MCF 10A (cell line): Measurements from ENCODE around the gene HRK. TPM values are rescaled to one million over a fixed set of nuclear protein-coding genes. Genes with fewer than 3 reads are reported as not detected.

ENCODE experiments used
- BruUV-seq: library from RNA; stranded (reverse); fragments of 400-500 nt; replicated peaks from 2 replicates; lab custom pipeline; 2021; lab: Mats Ljungman, UMichigan
- CTCF ChIA-PET: fragments of 300-600 bp; sonication (Branson Sonifier 250); formaldehyde crosslinking; extraction: SDS; loops from one replicate; lab custom pipeline; 2021; ENCODE audit warnings: antibody characterized with exemption, inconsistent platforms; lab: Yijun Ruan, JAX
- POLR2A ChIA-PET: fragments of 300-600, 350-650 bp; sonication (Branson Sonifier 250); formaldehyde crosslinking; extraction: SDS; loops from one replicate; lab custom pipeline; 2020; ENCODE audit warnings: antibody characterized with exemption, inconsistent platforms; lab: Yijun Ruan, JAX
- DNase-seq: peaks from one replicate; pipeline ENCODE4 v3.0.0-alpha.2; 2018; ENCODE audit not compliant: unreplicated experiment
- H3K27ac Mint-ChIP-seq: one replicate; pipeline ENCODE4 v1.8.0; 2022; ENCODE audit warnings: mild to moderate bottlenecking, low read depth, mixed read lengths; ENCODE audit not compliant: unreplicated experiment
- H3K27me3 Mint-ChIP-seq: one replicate; pipeline ENCODE4 v1.8.0; 2022; ENCODE audit warnings: mixed read lengths; ENCODE audit not compliant: insufficient read depth, unreplicated experiment
- H3K36me3 Mint-ChIP-seq: one replicate; pipeline ENCODE4 v1.8.0; 2022; ENCODE audit warnings: mild to moderate bottlenecking, moderate library complexity, mixed read lengths; ENCODE audit not compliant: insufficient read depth, unreplicated experiment
- H3K4me1 Mint-ChIP-seq: one replicate; pipeline ENCODE4 v1.8.0; 2022; ENCODE audit warnings: mixed read lengths; ENCODE audit not compliant: insufficient read depth, unreplicated experiment
- H3K4me3 Mint-ChIP-seq: one replicate; pipeline ENCODE4 v1.8.0; 2022; ENCODE audit warnings: mild to moderate bottlenecking, moderate library complexity, mixed read lengths; ENCODE audit not compliant: unreplicated experiment
- H3K9me3 Mint-ChIP-seq: one replicate; pipeline ENCODE4 v1.8.0; 2022; ENCODE audit warnings: mixed read lengths; ENCODE audit not compliant: unreplicated experiment
- intact Hi-C: fragments of 100-400 bp; cut with micrococcal nuclease; formaldehyde crosslinking; loops from 2 replicates; pipeline ENCODE4 v1.14.1; 2022
- total RNA-seq: library from RNA; stranded (reverse); gene quantifications from 2 replicates; pipeline ENCODE4 v1.2.3, GENCODE V29; 2022
- TF ChIP-seq, protein P1 (sequence below): fragments of 200-600 bp; IDR thresholded peaks from one replicate; pipeline ENCODE4 v1.8.0; 2022; ENCODE audit warnings: antibody characterized with exemption, mild to moderate bottlenecking; ENCODE audit not compliant: unreplicated experiment

HRK gene
- total RNA-seq, 1 experiment from 2014 or later = 3.0 TPM

GRCh38 chr12:116894913-116895312 is 13.7 kb upstream of the HRK start:
- CTCF ChIA-PET = no interaction called here
- H3K27ac Mint-ChIP-seq = no peak overlapping the region
- no peak overlapping the region for H3K4me3 Mint-ChIP-seq
- TF ChIP-seq, protein P1, sequence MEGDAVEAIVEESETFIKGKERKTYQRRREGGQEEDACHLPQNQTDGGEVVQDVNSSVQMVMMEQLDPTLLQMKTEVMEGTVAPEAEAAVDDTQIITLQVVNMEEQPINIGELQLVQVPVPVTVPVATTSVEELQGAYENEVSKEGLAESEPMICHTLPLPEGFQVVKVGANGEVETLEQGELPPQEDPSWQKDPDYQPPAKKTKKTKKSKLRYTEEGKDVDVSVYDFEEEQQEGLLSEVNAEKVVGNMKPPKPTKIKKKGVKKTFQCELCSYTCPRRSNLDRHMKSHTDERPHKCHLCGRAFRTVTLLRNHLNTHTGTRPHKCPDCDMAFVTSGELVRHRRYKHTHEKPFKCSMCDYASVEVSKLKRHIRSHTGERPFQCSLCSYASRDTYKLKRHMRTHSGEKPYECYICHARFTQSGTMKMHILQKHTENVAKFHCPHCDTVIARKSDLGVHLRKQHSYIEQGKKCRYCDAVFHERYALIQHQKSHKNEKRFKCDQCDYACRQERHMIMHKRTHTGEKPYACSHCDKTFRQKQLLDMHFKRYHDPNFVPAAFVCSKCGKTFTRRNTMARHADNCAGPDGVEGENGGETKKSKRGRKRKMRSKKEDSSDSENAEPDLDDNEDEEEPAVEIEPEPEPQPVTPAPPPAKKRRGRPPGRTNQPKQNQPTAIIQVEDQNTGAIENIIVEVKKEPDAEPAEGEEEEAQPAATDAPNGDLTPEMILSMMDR = no peak
- H3K27me3 Mint-ChIP-seq = peaks cover 23% of the 10 kb centered on the region
- H3K9me3 Mint-ChIP-seq = no peaks in the 10 kb centered on the region
- intact Hi-C loops = no loop called here
- POLR2A ChIA-PET = no interaction called here
- no peaks in the 10 kb centered on the region for H3K36me3 Mint-ChIP-seq
- DNase-seq = no peak
- no TSS peak for BruUV-seq
- H3K4me1 Mint-ChIP-seq = no peaks in the 10 kb centered on the region

DNA sequence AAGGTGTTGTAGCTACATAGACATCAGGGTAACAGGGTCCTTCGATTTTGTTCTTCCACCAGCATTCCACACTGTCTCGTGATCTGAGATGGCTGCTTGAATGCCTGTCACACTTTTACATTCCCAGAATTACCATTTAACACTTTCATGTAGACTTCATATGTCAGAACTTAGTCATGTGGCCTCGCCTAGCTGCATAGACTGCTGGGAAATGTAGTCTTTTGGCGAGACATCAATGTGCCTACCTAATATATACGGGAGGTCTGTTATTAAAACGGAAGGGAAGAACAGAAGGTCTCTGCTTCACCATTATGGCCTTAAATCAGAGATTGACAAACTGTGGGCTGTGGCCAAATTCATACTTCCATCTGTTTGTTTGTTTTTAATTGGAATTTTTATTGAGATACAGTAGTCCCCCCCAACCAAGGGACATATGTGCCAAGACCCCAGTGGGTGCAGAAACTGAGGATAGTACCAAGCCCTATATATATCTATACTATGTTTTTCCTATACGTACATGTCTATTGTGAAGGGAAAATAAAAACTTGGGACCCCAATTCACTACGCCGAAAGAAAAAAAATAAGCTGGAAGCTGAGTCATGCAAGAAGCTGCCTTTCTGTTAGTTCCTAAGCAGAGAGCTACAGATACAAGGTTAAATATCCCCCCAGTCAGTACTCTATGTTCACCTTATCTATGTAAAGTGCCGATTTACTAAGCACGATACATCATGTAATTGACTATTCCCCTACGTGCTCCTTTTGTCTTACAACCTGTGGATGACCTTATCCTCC is 11.3 kb upstream of the HRK start:
- no TSS peak for BruUV-seq
- no peak for DNase-seq
- TF ChIP-seq, protein P1 = no peak
- no peaks in the 10 kb centered on the region for H3K36me3 Mint-ChIP-seq
- intact Hi-C loops = no loop called here
- no peak overlapping the region for H3K27ac Mint-ChIP-seq
- ChIA-PET CTCF (interaction anchor here (1.6 kb wide), 1 partner anchor 10 kb away, joined by 9 read pairs; no protein-coding TSS in a partner anchor), POLR2A (no interaction called here)
- no peak overlapping the region for H3K4me3 Mint-ChIP-seq
- H3K27me3 Mint-ChIP-seq = peaks cover 17% of the 10 kb centered on the region
- no peaks in the 10 kb centered on the region for H3K9me3 Mint-ChIP-seq
- H3K4me1 Mint-ChIP-seq = no peaks in the 10 kb centered on the region

GRCh38 chr12:116891019-116891418 is 9.8 kb upstream of the HRK start:
- no TSS peak for BruUV-seq
- no peaks in the 10 kb centered on the region for H3K9me3 Mint-ChIP-seq
- DNase-seq = no peak
- no peak overlapping the region for H3K4me3 Mint-ChIP-seq
- ChIA-PET POLR2A (no interaction called here), CTCF (interaction anchor here (0.6 to 1.1 kb wide), 5 partner anchors 24 to 184 kb away, joined by 3 to 4 read pairs (median 3); no protein-coding TSS in a partner anchor)
- intact Hi-C loops = no loop called here
- H3K27ac Mint-ChIP-seq = no peak overlapping the region
- TF ChIP-seq, protein P1 = no peak
- no peaks in the 10 kb centered on the region for H3K36me3 Mint-ChIP-seq
- no peaks in the 10 kb centered on the region for H3K4me1 Mint-ChIP-seq
- H3K27me3 Mint-ChIP-seq = peaks cover 25% of the 10 kb centered on the region

GRCh38 chr12:116890330-116890729 is 9.1 kb upstream of the HRK start:
- no peak for DNase-seq
- Mint-ChIP-seq H3K9me3 (no peaks in the 10 kb centered on the region), H3K27ac (no peak overlapping the region), H3K4me3 (no peak overlapping the region), H3K36me3 (no peaks in the 10 kb centered on the region), H3K4me1 (no peaks in the 10 kb centered on the region), H3K27me3 (peaks cover 21% of the 10 kb centered on the region)
- TF ChIP-seq, protein P1 = no peak
- CTCF ChIA-PET = interaction anchor here (0.6 to 1.0 kb wide), 3 partner anchors 39 to 180 kb away, joined by 3 to 4 read pairs (median 3); no protein-coding TSS in a partner anchor
- intact Hi-C loops = no loop called here
- BruUV-seq = no TSS peak
- POLR2A ChIA-PET = no interaction called here
